Measurements from ENCODE around the gene CLIP1.

Gene CLIP1

DNA sequence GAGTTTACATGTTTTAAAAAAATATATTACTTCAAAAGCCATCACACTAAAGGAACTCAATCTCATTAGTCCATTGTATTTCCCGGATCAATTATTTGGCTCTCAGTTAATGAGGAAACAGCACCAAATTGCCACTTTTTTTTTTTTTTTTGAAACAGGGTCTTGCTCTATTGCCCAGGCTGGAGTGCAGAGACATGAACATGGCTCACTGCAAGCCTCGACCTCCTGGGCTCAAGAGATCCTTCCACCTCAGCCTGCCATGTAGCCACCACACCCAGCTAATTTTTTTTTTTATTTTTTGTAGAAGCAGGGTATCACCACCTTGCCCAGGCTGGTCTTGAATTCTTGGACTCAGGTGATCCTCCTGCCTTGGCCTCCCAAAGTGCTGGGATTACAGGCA is 77.4 kb downstream of the CLIP1 start:
- TF ChIP-seq GATA3 (IDR thresholded peaks at IDR 0.05; ENCODE audit: low read depth, low read length) (no peak), GATA2 (IDR thresholded peaks at IDR 0.05; ENCODE audit: low read depth, low read length) (no peak)

- TF ChIP-seq GATA2 (IDR thresholded peaks at IDR 0.05; ENCODE audit: low read depth, low read length) (no peak), GATA3 (IDR thresholded peaks at IDR 0.05; ENCODE audit: low read depth, low read length) (no peak)
Observed at GRCh38 chr12:122336015-122336946, 86.2 kb downstream of the CLIP1 start.

- TF ChIP-seq GATA3 (IDR thresholded peaks at IDR 0.05; ENCODE audit: low read depth, low read length) (no peak), GATA2 (IDR thresholded peaks at IDR 0.05; ENCODE audit: low read depth, low read length) (no peak)
Observed at GRCh38 chr12:122333142-122334087, 89.1 kb downstream of the CLIP1 start.

- TF ChIP-seq GATA2 (IDR thresholded peaks at IDR 0.05; ENCODE audit: low read depth, low read length) (no peak), GATA3 (IDR thresholded peaks at IDR 0.05; ENCODE audit: low read depth, low read length) (no peak)
Observed at GRCh38 chr12:122327494-122328385, 94.7 kb downstream of the CLIP1 start.

DNA sequence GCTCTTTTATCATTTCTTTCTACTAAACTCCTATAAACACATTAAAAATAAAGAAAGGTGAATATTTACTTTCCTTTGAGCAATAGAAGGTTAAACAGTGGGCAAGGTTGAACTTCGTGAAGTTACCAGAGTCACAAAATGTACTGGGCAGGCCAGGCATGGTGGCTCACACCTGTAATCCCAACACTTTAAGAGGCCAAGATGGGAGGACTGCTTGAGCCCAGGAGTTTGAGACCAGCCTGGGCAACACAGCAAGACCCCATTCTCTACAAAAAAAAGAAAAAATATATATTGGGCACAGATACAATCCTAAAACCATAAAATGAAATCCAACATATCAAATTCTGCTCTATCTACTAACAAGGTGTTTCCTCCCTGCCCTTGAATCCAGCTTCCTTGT is 95.5 kb downstream of the CLIP1 start:
- TF ChIP-seq GATA2 (IDR thresholded peaks at IDR 0.05; ENCODE audit: low read depth, low read length), result no peak
- TF ChIP-seq GATA3 (IDR thresholded peaks at IDR 0.05; ENCODE audit: low read depth, low read length), result no peak

- TF ChIP-seq GATA3 (IDR thresholded peaks at IDR 0.05; ENCODE audit: low read depth, low read length) (no peak), GATA2 (IDR thresholded peaks at IDR 0.05; ENCODE audit: low read depth, low read length) (no peak)
Observed at GRCh38 chr12:122326586-122326985, 95.9 kb downstream of the CLIP1 start.

GRCh38 chr12:122323311-122324019 is 99.0 kb downstream of the CLIP1 start:
- TF ChIP-seq GATA3 (IDR thresholded peaks at IDR 0.05; ENCODE audit: low read depth, low read length) (no peak), GATA2 (IDR thresholded peaks at IDR 0.05; ENCODE audit: low read depth, low read length) (no peak)

DNA sequence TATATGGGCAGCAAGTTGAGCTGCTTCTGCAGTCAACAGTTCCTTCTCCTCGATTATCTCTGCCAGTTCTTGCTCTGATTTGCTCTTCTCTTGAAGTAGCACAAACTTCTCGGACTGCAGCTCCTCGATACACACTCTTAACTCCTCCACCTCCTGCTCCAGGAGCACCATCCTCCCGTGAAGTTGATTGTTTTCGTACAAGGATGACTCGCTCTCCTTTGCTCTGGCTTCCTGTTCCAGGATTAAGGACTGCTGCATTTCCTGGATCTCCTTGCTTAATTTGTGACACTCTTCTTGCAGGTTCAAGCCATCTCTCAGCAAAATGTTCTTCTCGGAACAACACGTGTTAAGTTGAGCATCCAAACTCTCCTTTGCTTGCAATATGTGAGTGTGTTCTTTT is 100.0 kb downstream of the CLIP1 start:
- TF ChIP-seq GATA2 (IDR thresholded peaks at IDR 0.05; ENCODE audit: low read depth, low read length), result no peak
- TF ChIP-seq GATA3 (IDR thresholded peaks at IDR 0.05; ENCODE audit: low read depth, low read length), result no peak

- TF ChIP-seq GATA3 (IDR thresholded peaks at IDR 0.05; ENCODE audit: low read depth, low read length) (no peak), GATA2 (IDR thresholded peaks at IDR 0.05; ENCODE audit: low read depth, low read length) (no peak)
Observed at GRCh38 chr12:122318607-122319605, 103.6 kb downstream of the CLIP1 start.

GRCh38 chr12:122312926-122313325 is 109.5 kb downstream of the CLIP1 start:
- no peak for TF ChIP-seq GATA2 (IDR thresholded peaks at IDR 0.05; ENCODE audit: low read depth, low read length)
- TF ChIP-seq GATA3 (IDR thresholded peaks at IDR 0.05; ENCODE audit: low read depth, low read length), result no peak

DNA sequence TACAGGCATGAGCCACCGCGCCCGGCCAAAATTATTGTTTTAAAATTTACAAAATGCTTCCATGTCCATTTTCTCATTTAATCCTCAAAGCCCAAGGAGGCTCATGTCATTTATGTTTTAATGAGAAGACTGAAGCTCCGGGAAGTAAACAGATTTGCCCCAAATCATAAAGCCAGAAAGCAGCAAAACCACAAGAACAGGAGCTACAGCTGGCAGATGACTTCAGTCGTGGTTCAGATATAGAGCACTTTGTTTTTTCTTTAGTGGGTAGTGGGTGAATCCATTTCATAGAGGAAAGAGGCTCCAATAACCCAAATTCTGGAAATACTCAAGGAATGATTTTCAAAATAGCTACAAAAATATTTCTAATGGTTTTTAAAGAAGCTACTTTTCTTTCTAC is 110.8 kb downstream of the CLIP1 start:
- TF ChIP-seq GATA3 (IDR thresholded peaks at IDR 0.05; ENCODE audit: low read depth, low read length) (no peak), GATA2 (IDR thresholded peaks at IDR 0.05; ENCODE audit: low read depth, low read length) (no peak)
